Adipose tissue (tissue), 3 donors: ENCODE data around the gene REXO1. TPM values are rescaled to one million over a fixed set of nuclear protein-coding genes. Genes with fewer than 3 reads are reported as not detected.

Source experiments
- H3K27ac ChIP-seq: one replicate; pipeline ENCODE4 v1.5.1; 2013; ENCODE audit warnings: low read depth, low read length
- WGBS, 3 donors: extraction: QIAGEN DNeasy Blood & Tissue Kit; methylation state at CpG; one replicate each; pipeline ENCODE4 v1.1.7; 2013; 5-methylcytosine and 5-hydroxymethylcytosine counted together
- polyA plus RNA-seq, 3 donors: library from polyadenylated mRNA; stranded (reverse); fragments of 200-250 nt; gene quantifications; one replicate each; pipeline ENCODE4 v1.2.3, GENCODE V29; 2013
- donor health status: healthy with polysubstance abuse.
- donor health status: Bipolar disorder and iron deficiency.
- donor health status: healthy.

The REXO1 gene
- polyA plus RNA-seq, 3 donors = 11.0 to 29.2 (median 23.5) TPM

DNA sequence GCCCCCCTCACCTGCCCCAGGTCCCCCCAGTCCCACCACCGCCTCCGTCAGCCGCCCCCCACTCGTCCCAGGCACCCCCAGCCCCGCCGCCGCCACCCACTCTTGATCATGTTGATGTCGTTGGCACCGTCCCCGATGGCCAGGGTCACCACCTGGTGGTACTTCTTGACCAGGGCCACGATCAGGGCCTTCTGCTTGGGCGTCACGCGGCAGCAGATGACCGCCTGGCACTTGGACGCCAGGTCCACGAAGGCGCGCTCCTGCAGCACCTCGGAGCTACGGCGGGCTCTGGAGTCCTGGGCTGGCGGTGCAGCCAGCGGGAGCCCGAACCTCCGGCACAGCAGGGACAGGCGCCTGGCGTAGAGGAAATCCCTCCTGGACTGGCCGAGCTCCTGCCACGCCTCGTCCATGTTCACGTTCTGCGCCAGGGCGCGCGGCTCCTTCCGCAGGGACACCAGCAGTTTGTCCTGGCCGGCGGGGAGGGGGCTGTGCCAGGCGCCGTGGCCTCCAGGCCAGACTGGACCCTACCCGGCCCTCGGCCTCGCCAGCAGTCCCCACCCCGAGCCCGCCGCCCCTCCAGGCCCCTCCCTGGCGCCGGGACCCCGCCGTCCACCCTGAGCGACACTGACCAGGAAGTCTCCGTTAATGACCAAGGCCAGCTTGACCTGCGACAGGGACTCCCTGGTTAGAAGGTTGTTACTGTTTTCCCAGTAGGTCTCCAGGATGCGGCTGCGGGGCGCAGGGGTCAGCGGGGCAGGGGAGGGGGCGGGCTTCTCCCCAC, 58.8 kb downstream of the REXO1 start:
- no peak overlapping the region for H3K27ac ChIP-seq
- 10 to 21% (median 11%) methylated on average over 50 to 59 of the region's 59 CpGs for WGBS, 3 donors

DNA sequence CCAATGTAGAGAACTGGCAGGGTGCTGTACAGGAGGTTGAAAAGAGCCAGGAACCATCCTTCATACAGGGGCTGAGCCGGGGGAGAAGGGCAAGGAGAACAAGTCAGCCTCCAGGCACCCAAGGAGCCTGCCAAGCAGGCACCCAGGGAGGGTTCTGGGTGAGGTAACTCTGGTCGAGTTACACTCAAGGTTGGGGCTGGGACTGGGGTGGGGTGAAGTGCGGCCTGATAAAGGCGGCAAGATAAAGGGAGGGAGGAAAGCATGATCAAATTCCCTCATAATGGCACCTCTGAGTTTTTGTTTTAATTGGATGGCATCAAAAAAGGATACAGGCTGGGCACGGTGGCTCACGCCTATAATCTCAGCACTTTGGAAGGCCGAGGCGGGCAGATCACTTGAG, 61.2 kb downstream of the REXO1 start:
- H3K27ac ChIP-seq = no peak overlapping the region
- 61 to 72% (median 70%) methylated on average over 8 of the region's 8 CpGs for WGBS, 3 donors

DNA sequence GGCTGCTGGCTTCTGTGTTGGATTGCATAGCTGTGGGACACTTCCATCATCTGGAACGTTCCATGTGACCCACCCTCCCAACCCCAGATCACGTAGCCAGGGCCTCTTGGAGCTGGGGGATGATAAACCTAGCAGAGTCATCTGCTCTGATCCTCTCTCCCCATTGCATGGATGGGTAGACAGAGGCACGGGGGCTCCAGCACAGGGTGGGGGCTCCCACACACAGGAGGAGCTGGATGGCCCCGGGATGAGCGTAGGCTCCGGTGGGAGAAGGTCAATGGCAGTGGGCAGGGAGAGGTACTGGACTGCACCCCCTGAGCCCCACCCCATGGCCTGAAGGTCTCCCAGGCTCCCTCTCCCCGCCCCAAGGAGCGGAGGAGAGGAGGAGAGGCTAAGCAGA, 61.6 kb downstream of the REXO1 start:
- WGBS, 3 donors = 79 to 82% (median 82%) methylated on average over 8 of the region's 8 CpGs

DNA sequence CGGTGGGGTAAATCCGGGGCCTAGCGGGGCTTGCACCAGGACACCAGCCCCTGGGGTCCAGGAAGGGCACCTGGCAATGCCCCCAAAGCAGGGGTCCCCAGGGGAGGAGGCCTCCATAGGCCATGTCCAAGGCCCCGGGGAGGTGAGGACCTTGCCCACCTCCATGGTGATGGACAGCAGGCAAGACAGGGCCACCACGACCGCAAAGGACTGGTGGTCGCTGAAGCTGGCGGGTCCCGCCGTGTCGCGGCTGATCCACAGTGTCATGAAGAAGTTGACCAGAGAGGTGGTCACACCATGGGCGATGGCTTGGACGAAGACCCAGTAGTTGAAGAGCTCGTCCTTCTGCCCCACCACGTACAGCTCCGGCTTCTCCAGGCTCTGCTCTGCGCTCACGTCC, 63.0 kb downstream of the REXO1 start:
- 84 to 94% (median 92%) methylated on average over 19 of the region's 19 CpGs for WGBS, 3 donors
- H3K27ac ChIP-seq = no peak overlapping the region

More for the DNA sequence above, 61.6 kb downstream of the REXO1 start:
- no peak overlapping the region for H3K27ac ChIP-seq

DNA sequence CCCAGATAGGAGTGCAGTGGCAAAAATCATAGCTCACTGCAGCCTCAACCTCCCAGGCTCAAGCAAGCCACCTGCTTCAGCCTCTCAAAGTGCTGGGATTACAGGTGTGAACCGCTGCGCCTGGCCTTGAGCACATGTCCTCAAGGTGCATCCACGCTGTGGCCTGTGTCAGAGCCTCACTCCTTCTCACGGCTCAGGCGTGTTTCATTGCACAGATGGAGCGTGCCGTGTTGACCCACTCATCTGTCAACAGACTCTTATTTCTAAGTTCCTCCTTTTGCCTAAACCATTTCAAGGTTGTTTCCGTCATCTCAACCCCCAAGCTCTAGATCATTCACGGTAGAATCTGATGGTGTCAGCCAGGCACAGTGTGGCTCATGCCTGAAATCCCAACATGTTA, 64.4 kb downstream of the REXO1 start:
- H3K27ac ChIP-seq = no peak overlapping the region
- WGBS, 3 donors = 63 to 74% (median 69%) methylated on average over 9 of the region's 9 CpGs

DNA sequence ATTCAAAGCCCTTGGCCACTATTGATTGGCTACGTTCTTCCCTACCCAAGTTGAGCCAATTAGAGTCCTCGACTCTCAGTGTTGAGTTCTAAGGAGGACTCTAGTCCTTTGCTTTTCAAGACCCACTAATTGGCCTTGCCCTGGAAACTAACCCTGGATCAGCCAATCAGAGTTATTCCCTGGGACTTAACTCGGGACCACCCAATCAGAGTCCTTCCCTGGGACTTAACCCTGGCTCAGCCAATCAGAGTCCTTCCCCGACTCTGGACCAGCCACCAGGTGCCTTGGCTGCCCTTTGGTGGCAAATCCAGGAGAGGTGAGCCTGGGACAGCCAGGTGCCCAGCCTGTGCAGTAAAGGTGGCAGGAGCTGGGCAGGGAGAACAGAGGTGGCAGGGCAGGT, 64.9 kb downstream of the REXO1 start:
- 80 to 92% (median 87%) methylated on average over 4 of the region's 4 CpGs for WGBS, 3 donors

DNA sequence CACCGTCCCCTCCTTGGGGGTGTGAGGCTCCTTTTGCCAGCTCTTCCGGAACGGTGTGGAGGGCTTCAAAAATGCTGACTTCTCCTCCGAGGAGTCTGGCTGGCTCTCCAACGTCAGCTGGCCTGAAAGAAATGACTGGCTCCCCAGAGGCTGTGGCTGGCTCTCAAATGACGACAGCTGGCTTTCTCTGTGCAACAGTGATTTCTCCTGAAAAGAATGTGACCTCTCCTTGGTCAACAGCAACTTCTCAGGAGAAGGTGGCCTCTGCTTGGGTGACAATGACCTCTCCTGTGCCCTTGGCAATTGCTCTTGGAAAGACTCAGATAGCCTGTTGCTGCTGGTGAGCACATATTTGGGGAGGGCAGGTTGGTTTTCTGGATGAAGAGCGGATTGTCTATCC, 65.8 kb downstream of the REXO1 start:
- H3K27ac ChIP-seq = no peak overlapping the region
- WGBS, 3 donors = 64 to 76% (median 72%) methylated on average over 7 of the region's 7 CpGs

More for the DNA sequence above, 64.9 kb downstream of the REXO1 start:
- no peak overlapping the region for H3K27ac ChIP-seq

DNA sequence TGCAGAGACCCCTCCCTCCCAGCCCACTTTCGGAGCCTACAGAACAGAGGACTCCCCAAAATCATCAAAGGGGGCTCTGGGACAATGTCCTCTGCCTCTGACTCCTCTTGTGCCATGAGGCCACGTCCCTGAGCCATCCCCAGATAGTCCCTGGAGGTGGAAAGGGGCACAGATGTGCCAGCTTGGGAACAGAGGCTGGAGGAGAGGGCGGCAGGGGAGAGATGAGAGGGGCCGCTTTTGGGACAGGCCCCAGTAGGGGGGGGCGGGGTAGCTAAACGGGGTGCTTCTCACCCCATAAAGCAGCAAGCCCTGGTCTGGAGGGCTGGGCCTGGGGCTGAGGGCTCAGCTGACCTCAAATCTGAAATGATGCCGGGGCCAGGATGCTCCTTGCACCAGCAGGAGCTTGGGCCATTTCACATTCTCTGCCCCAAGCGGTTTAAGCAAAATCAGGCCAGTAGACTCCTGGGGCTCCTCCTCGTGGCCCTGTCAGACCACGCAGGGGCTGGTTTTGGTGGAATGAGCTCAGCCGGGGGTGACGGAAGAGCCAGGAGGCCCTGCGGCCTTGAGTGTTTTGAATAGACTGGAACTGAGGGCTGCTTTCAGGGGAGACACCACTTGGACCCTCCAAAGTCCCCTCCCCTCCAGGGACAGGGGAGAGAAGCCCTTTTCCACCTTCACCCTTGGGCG, 67.9 kb downstream of the REXO1 start:
- H3K27ac ChIP-seq = no peak overlapping the region
- 32 to 37% (median 34%) methylated on average over 14 of the region's 14 CpGs for WGBS, 3 donors

DNA sequence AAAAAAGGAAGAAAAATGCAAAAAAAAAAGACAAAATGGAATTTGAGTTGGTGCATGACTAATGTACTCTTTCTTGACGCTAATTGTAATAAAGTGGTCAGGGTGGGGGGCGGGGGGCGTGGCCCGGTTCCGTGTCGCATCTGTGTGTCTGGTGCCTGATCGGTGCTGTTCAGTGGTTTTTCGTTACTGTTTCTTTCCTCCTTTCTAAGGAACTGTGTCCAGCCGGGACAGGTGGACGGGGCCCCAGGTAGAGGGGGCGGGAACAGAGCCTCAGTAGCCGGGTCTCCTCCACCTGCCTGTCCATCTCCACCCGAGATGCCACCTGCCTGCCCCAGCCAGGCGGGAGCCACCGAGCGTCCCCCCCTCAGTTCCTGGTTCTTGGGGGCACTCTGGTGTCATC, 68.7 kb downstream of the REXO1 start:
- 20 to 27% (median 21%) methylated on average over 16 of the region's 16 CpGs for WGBS, 3 donors
- H3K27ac ChIP-seq = no peak overlapping the region

DNA sequence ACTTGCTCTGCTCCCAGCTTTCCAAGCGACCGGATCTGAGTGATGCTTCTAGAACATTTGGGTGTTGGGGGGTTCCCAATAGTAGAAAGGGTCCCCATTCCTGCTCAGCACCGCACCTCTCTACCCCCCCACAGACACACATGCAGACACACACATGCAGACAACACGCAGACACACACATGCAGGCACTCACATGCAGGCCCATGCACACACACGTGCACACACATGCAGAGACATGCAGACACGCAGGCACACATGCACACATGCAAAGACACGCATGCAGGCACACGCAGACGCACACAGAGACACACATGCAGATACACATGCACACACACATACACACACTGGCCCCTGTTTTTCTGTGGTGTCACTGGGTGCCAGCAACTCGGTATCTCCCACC, 71.1 kb downstream of the REXO1 start:
- WGBS, 3 donors = 53 to 64% (median 57%) methylated on average over 10 of the region's 10 CpGs
- no peak overlapping the region for H3K27ac ChIP-seq

DNA sequence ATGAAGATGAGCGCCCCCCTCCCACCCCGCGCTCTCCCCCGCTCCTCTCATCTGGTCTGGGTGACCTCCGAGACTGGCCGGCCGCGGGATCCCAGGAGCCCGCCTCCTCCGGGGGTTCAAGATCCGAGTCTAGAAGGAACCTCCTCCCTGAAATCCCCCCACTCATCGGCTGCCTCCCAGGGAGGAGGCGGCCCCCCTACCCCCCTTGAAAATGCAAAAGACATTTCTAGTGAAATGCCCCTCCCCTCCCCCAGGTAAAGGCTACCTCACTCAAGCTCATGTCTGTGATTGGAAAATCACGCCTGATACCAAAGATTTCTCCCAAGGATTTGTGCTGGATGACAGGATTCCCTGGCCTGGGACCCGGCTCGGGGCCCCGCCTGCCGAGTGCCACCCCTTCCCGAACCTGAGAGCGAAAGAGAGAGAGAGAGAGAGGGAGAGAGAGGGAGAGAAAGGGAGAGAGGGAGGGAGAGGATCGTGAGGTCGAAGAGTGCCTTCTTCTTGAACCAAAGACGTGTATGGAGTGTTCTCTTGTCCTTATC, 71.6 kb downstream of the REXO1 start:
- no peak overlapping the region for H3K27ac ChIP-seq
- 5 to 11% (median 8%) methylated on average over 23 of the region's 23 CpGs for WGBS, 3 donors

DNA sequence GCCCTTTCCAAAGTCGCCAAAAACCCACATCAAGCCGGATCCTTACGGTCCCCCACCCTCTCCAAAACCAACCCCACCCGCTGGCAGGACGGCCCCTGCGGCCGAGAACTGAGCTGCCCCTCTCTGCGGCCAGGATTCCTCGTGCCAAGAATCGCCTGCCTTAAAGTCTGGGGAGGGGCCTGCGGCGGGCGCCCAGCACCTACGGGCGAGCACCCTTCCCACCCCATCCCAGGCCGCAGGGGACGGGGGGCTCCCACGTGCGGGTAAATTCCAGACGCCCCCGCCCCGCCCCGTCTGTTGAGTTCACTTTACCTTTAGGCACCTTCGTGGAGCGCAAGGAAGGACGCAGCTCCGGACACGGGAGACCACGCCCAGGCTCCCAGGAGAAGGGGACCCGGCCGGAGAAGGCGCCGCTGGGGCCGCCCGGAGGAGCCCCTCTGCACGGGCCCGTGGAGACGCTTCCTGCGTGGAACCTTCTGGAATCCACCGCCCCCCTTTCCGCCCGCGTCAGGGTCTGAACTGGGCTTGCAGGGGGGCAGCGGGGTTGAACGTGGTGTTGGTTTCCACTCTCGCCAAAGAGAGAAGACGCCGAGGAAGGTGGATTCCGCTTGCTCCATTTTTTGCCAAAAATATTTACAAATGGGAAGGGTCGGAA, 72.2 kb downstream of the REXO1 start:
- WGBS, 3 donors = 2 to 4% (median 3%) methylated on average over 47 to 50 of the region's 50 CpGs
- H3K27ac ChIP-seq = no peak overlapping the region

DNA sequence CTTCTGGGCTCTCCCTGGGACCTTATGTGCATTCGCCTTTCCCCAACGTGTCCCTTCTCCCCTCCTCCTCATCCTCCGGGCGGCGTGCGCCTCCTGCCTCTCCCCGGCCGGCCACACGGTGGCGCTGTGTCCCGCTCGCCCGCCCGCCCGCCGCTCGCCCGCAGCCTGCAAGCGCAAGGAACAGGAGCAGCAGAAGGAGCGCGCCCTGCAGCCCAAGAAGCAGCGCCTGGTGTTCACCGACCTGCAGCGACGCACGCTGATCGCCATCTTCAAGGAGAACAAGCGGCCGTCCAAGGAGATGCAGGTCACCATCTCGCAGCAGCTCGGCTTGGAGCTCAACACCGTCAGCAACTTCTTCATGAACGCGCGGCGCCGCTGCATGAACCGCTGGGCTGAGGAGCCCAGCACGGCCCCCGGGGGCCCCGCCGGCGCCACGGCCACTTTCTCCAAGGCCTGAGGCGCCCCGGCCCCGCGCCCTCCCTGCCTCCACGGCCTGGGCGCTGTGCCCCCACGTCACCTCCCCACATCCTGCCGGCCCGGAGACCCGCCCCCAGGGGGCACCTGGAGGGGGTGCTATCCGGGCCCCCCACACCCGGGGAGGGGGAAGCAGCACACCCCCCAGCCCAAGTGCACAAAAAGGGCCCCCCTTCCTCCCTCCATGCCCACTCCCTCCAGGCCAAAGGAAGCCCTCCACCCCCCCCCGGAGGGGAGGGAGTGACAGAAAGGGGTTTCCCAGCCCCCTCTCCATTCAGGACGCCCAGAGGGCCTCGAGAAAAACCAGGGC, 73.1 kb downstream of the REXO1 start:
- no peak overlapping the region for H3K27ac ChIP-seq
- WGBS, 3 donors = 9 to 14% (median 10%) methylated on average over 41 to 59 of the region's 59 CpGs

DNA sequence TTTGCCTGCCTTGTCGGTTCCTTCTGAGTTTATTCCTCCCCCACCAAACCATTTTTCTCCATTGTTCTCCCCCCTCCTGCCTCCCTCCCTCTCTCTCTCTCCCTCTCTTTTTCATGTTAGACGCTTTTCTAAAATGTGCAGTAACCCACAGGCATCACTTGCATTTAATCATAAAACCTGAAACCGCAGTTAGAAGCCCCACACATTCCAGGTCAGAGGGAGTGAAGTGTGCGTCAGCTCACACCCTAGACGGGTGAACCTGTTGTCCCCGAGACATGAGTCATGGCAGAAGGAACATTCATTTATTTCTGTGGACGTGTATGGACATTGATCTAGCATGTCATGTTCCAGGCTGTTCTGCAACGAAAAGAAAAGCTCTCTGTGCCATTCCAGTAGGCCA, 75.1 kb downstream of the REXO1 start:
- WGBS, 3 donors = 36 to 58% (median 56%) methylated on average over 8 of the region's 8 CpGs

DNA sequence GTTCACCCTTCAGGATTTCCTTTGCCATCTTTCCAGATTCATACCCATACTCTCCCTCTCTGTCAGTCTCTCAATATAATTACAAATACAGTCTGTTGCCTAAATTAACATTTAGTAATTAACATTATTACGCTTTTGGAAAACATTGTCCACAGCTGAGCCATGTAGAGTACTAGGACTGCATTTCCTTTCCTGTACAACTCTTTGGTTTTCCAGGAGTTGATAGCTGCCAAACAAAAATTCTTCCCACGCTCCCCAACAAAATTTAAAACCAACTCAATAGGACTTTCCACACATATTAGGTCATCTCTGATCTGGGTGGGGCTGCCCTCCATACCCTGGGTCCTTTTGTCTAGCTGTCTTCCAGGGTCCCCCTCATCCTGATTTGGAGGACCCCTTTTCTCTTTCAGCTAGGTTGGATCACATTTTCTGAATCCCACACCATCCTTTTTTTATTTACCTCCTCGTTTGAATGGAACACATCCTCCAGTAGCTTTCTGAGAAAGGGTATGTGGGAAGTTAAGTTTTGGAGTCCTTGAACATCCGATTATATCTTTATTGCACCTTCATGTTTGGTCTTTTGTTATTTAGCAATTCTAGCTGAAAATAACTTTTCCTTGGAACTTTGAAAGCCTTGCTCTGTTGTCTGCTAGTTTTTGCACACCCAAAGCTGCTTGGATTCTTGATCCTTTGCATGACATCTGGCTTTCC, 77.3 kb downstream of the REXO1 start:
- 80 to 92% (median 90%) methylated on average over 4 of the region's 4 CpGs for WGBS, 3 donors
- H3K27ac ChIP-seq = no peak overlapping the region

More for the DNA sequence above, 75.1 kb downstream of the REXO1 start:
- H3K27ac ChIP-seq = no peak overlapping the region

DNA sequence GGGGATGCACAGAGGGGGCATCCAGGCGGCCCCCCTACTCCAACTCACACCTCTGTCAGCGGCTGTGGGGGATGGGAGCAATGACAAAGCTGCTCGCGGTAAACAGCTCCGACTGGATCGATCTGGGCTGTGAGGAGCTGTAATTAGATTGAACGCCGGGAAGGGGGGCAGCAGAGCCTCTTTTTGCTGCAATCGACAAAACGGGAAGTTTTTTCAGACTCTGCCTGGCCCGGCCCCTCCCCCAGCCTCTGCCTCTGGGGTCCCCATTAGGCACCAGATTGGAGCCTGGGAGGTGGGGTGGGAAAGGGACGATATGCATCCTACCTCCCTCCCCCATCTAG, 78.7 kb downstream of the REXO1 start:
- WGBS, 3 donors = 2 to 6% (median 5%) methylated on average over 12 of the region's 12 CpGs
- H3K27ac ChIP-seq = no peak overlapping the region

DNA sequence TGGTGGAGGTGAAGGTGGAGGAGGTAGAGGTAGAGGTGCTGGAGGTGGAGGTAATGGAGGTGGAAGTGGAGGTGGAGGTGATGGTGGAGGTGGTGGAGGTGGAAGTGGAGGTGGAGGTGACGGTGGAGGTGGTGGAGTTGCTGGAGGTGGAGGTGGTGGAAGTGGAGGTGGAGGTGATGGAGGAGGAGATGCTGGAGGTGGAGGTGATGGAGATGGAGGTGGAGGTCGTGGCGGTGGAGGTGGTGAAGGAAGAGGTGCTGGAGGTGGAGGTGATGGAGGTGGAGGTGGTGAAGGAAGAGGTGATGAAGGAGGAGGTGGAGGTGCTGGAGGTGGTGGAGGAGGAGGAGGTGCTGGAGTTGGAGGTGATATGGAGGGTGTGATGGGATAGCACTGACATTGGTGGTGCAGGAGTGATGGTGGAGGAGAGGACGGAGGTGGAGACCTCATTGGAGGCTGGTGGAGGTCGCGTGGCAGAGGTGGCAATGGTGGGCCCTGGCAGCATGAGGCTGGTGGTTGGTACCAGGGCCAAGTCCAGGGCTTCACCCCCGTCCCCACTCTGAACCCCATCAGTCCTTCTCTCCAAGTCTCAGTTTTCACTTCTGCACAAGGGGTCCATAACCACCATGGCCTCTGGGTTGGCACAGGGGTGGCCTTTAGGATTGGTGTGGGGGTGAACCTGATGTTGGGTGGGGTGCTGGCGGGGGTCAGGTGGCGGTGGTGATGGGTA, 79.2 kb downstream of the REXO1 start:
- 72 to 80% (median 79%) methylated on average over 9 of the region's 9 CpGs for WGBS, 3 donors

More for the DNA sequence above, 79.2 kb downstream of the REXO1 start:
- no peak overlapping the region for H3K27ac ChIP-seq
